Right atrium auricular region (tissue), 2 donors: Measurements from ENCODE around the gene ITGB4. TPM values are rescaled to one million over a fixed set of nuclear protein-coding genes. Genes with fewer than 3 reads are reported as not detected.

Experiments
- DNase-seq: peaks from one replicate; pipeline ENCODE4 v3.0.0-alpha.2; 2019; ENCODE audit warnings: low spot score
- H3K27ac ChIP-seq, 2 donors: fragments of 200-600 bp; sonication (generic); 1 replicate in 1 of 2; 2 replicates in 1 of 2; pipeline ENCODE4 v1.5.1; 2016 to 2019
- H3K27me3 ChIP-seq, 2 donors: fragments of 200-600 bp; sonication (generic); one replicate each; pipeline versions ENCODE4 v1.5.1 to v1.6.0; 2017 to 2019
- H3K36me3 ChIP-seq: fragments of 200-600 bp; sonication (generic); one replicate; pipeline ENCODE4 v1.5.1; 2016
- H3K4me1 ChIP-seq, 2 donors: fragments of 200-600 bp; sonication (generic); one replicate each; pipeline versions ENCODE4 v1.5.1 to v1.6.0; 2017 to 2019
- H3K4me3 ChIP-seq, 2 donors: fragments of 200-600 bp; sonication (generic); 1 replicate in 1 of 2; 2 replicates in 1 of 2; pipeline ENCODE4 v1.5.1; 2017 to 2019; ENCODE audit warnings: mild to moderate bottlenecking in 1 of 2, moderate library complexity in 1 of 2
- H3K9me3 ChIP-seq, 2 donors: fragments of 200-600 bp; sonication (generic); one replicate each; pipeline ENCODE4 v1.5.1; 2019
- CTCF ChIP-seq, 2 donors: fragments of 200-600 bp; sonication (generic); IDR thresholded peaks; one replicate each; pipeline ENCODE4 v1.5.1; 2019; ENCODE audit warnings: antibody characterized with exemption in 2 of 2
- total RNA-seq, 2 donors: library from RNA; depleted of rRNA; stranded (reverse); fragments of >200 nt; gene quantifications; one replicate each; pipeline ENCODE4 v1.1.0, GENCODE V29; 2016

Gene ITGB4
- total RNA-seq, 2 donors from 2014 or later = 11.1 to 37.5 TPM

- Histone ChIP-seq H3K9me3 (no peaks in the 10 kb centered on the region), H3K27me3 (no peaks in the 10 kb centered on the region), H3K27ac (peak overlapping the region; percentile 37 to 52), H3K36me3 (no peaks in the 10 kb centered on the region), H3K4me3 (no peak overlapping the region), H3K4me1 (peaks cover 0 to 95% of the 10 kb centered on the region in 2 donors)
- no peak for DNase-seq
- no peak for TF ChIP-seq CTCF (IDR thresholded peaks at IDR 0.05)
Observed at GRCh38 chr17:75688209-75688825, 32.9 kb upstream of the ITGB4 start.

GRCh38 chr17:75689441-75689873 lies 31.8 kb upstream of the ITGB4 start:
- no peak for DNase-seq
- Histone ChIP-seq H3K27me3 (no peaks in the 10 kb centered on the region), H3K9me3 (no peaks in the 10 kb centered on the region), H3K27ac (no peak overlapping the region), H3K36me3 (no peaks in the 10 kb centered on the region), H3K4me3 (no peak overlapping the region), H3K4me1 (peaks cover 0 to 99% of the 10 kb centered on the region in 2 donors)
- no peak for TF ChIP-seq CTCF (IDR thresholded peaks at IDR 0.05)

- Histone ChIP-seq H3K27me3 (no peaks in the 10 kb centered on the region), H3K36me3 (peaks cover 8% of the 10 kb centered on the region), H3K4me3 (no peak overlapping the region), H3K27ac (peak overlapping the region in 1 of 2 donors; percentile 93), H3K4me1 (peaks cover 0 to 93% of the 10 kb centered on the region in 2 donors), H3K9me3 (no peaks in the 10 kb centered on the region)
- no peak for TF ChIP-seq CTCF (IDR thresholded peaks at IDR 0.05)
- DNase-seq = no peak
Observed at GRCh38 chr17:75691371-75691791, 29.9 kb upstream of the ITGB4 start.

- DNase-seq = no peak
- Histone ChIP-seq H3K4me1 (peaks cover 0 to 93% of the 10 kb centered on the region in 2 donors), H3K27ac (peak overlapping the region; percentile 93 to 97), H3K4me3 (no peak overlapping the region), H3K36me3 (peaks cover 8% of the 10 kb centered on the region), H3K27me3 (no peaks in the 10 kb centered on the region), H3K9me3 (no peaks in the 10 kb centered on the region)
- TF ChIP-seq CTCF (IDR thresholded peaks at IDR 0.05) = no peak
Observed at GRCh38 chr17:75691801-75692626, 29.2 kb upstream of the ITGB4 start.

- Histone ChIP-seq H3K36me3 (peaks cover 8% of the 10 kb centered on the region), H3K4me3 (no peak overlapping the region), H3K9me3 (no peaks in the 10 kb centered on the region), H3K4me1 (peaks cover 0 to 93% of the 10 kb centered on the region in 2 donors), H3K27me3 (no peaks in the 10 kb centered on the region), H3K27ac (peak overlapping the region; percentile 93 to 97)
- TF ChIP-seq CTCF (IDR thresholded peaks at IDR 0.05) = no peak
- no peak for DNase-seq
Observed at GRCh38 chr17:75692976-75693375, 28.3 kb upstream of the ITGB4 start.
